Stomach smooth muscle (tissue), 2 donors: Measurements from ENCODE around the gene CXCL17.
"Not testable (repeated sequence)": the region's sequence is repeated elsewhere in the genome, so short reads cannot be mapped to it uniquely, and the experiment has no call there.

Source experiments
- H3K27ac ChIP-seq: one replicate; pipeline ENCODE4 v1.7.0; 2013; ENCODE audit warnings: mild to moderate bottlenecking, low read length, inconsistent platforms
- H3K27me3 ChIP-seq, 2 donors: one replicate each; pipeline ENCODE4 v1.7.0; 2013; ENCODE audit warnings: low read length in 2 of 2; ENCODE audit not compliant: insufficient read depth in 2 of 2, control insufficient read depth in 1 of 2
- H3K36me3 ChIP-seq, 2 donors: one replicate each; pipeline ENCODE4 v1.7.0; 2013; ENCODE audit warnings: low read length in 2 of 2; ENCODE audit not compliant: control insufficient read depth in 2 of 2, insufficient read depth in 2 of 2
- H3K4me1 ChIP-seq: one replicate; pipeline ENCODE4 v1.7.0; 2013; ENCODE audit warnings: low read length; ENCODE audit not compliant: control insufficient read depth, insufficient read depth
- H3K4me3 ChIP-seq, 2 donors: one replicate each; pipeline ENCODE4 v1.7.0; 2013; ENCODE audit warnings: low read length in 2 of 2
- H3K9ac ChIP-seq, 2 donors: one replicate each; pipeline ENCODE4 v1.7.0; 2013; ENCODE audit warnings: low read length in 2 of 2, mild to moderate bottlenecking in 1 of 2
- H3K9me3 ChIP-seq, 2 donors: one replicate each; pipeline ENCODE4 v1.7.0; 2013; ENCODE audit warnings: low read length in 2 of 2; ENCODE audit not compliant: control insufficient read depth in 2 of 2
- donor health status: healthy.
- donor health status: Pancreatic carcinoma.

Gene CXCL17

GRCh38 chr19:42461700-42462324 lies 19.1 kb upstream of the CXCL17 start:
- Histone ChIP-seq H3K27ac (no peak overlapping the region), H3K4me1 (no peaks in the 10 kb centered on the region), H3K9me3 (no peaks in the 10 kb centered on the region), H3K9ac (no peak overlapping the region), H3K27me3 (no peaks in the 10 kb centered on the region), H3K36me3 (no peaks in the 10 kb centered on the region), H3K4me3 (no peak overlapping the region)

GRCh38 chr19:42461231-42461630 lies 18.5 kb upstream of the CXCL17 start:
- H3K4me3 ChIP-seq, H3K36me3 ChIP-seq, H3K9me3 ChIP-seq, H3K4me1 ChIP-seq, H3K27me3 ChIP-seq, H3K27ac ChIP-seq, H3K9ac ChIP-seq: not testable (repeated sequence)

GRCh38 chr19:42459926-42460325 lies 17.2 kb upstream of the CXCL17 start:
- Histone ChIP-seq H3K27me3 (no peaks in the 10 kb centered on the region), H3K36me3 (no peaks in the 10 kb centered on the region), H3K4me3 (no peak overlapping the region), H3K9ac (no peak overlapping the region), H3K4me1 (no peaks in the 10 kb centered on the region), H3K9me3 (no peaks in the 10 kb centered on the region), H3K27ac (no peak overlapping the region)

- Histone ChIP-seq H3K9ac (no peak overlapping the region), H3K27ac (no peak overlapping the region), H3K4me1 (no peaks in the 10 kb centered on the region), H3K27me3 (no peaks in the 10 kb centered on the region), H3K4me3 (no peak overlapping the region), H3K36me3 (no peaks in the 10 kb centered on the region), H3K9me3 (no peaks in the 10 kb centered on the region)
These were observed 12.9 kb upstream of the CXCL17 start for GRCh38 chr19:42455621-42456081.

- H3K9ac ChIP-seq: no peak overlapping the region
- H3K4me3 ChIP-seq: no peak overlapping the region
- no peaks in the 10 kb centered on the region for H3K27me3 ChIP-seq
- H3K36me3 ChIP-seq: no peaks in the 10 kb centered on the region
- no peaks in the 10 kb centered on the region for H3K4me1 ChIP-seq
- no peak overlapping the region for H3K27ac ChIP-seq
- H3K9me3 ChIP-seq: no peaks in the 10 kb centered on the region
These were observed 12.3 kb upstream of the CXCL17 start for GRCh38 chr19:42455086-42455485.

GRCh38 chr19:42452590-42452989 lies 9.8 kb upstream of the CXCL17 start:
- Histone ChIP-seq H3K4me1 (no peaks in the 10 kb centered on the region), H3K36me3 (no peaks in the 10 kb centered on the region), H3K9me3 (no peaks in the 10 kb centered on the region), H3K9ac (no peak overlapping the region), H3K27ac (no peak overlapping the region), H3K4me3 (no peak overlapping the region), H3K27me3 (no peaks in the 10 kb centered on the region)

GRCh38 chr19:42450314-42450934 lies 7.7 kb upstream of the CXCL17 start:
- no peaks in the 10 kb centered on the region for H3K9me3 ChIP-seq
- no peaks in the 10 kb centered on the region for H3K27me3 ChIP-seq
- no peak overlapping the region for H3K27ac ChIP-seq
- no peaks in the 10 kb centered on the region for H3K36me3 ChIP-seq
- H3K4me1 ChIP-seq: no peaks in the 10 kb centered on the region
- no peak overlapping the region for H3K4me3 ChIP-seq
- H3K9ac ChIP-seq: no peak overlapping the region

- H3K4me3 ChIP-seq, H3K27ac ChIP-seq, H3K4me1 ChIP-seq, H3K27me3 ChIP-seq, H3K9ac ChIP-seq, H3K36me3 ChIP-seq, H3K9me3 ChIP-seq: not testable (repeated sequence)
These were observed 5.6 kb upstream of the CXCL17 start for GRCh38 chr19:42448306-42448705.

GRCh38 chr19:42445948-42446347 lies 3.2 kb upstream of the CXCL17 start:
- H3K4me1 ChIP-seq: no peaks in the 10 kb centered on the region
- no peak overlapping the region for H3K9ac ChIP-seq
- no peaks in the 10 kb centered on the region for H3K36me3 ChIP-seq
- no peaks in the 10 kb centered on the region for H3K27me3 ChIP-seq
- no peaks in the 10 kb centered on the region for H3K9me3 ChIP-seq
- no peak overlapping the region for H3K4me3 ChIP-seq
- H3K27ac ChIP-seq: no peak overlapping the region

- H3K4me1 ChIP-seq: no peaks in the 10 kb centered on the region
- H3K27me3 ChIP-seq: no peaks in the 10 kb centered on the region
These were observed 1.2 kb upstream of the CXCL17 start for GRCh38 chr19:42443944-42444398.

GRCh38 chr19:42441049-42441445 lies 1.7 kb downstream of the CXCL17 start:
- Histone ChIP-seq H3K36me3 (no peaks in the 10 kb centered on the region), H3K27me3 (no peaks in the 10 kb centered on the region), H3K9ac (no peak overlapping the region), H3K4me3 (no peak overlapping the region), H3K27ac (no peak overlapping the region), H3K9me3 (no peaks in the 10 kb centered on the region), H3K4me1 (no peaks in the 10 kb centered on the region)

More at GRCh38 chr19:42443944-42444398, 1.2 kb upstream of the CXCL17 start:
- no peak overlapping the region for H3K4me3 ChIP-seq
- H3K9me3 ChIP-seq: no peaks in the 10 kb centered on the region
- no peak overlapping the region for H3K9ac ChIP-seq
- H3K27ac ChIP-seq: no peak overlapping the region
- no peaks in the 10 kb centered on the region for H3K36me3 ChIP-seq
